Measurements from ENCODE around the gene HJURP.

The HJURP gene

DNA sequence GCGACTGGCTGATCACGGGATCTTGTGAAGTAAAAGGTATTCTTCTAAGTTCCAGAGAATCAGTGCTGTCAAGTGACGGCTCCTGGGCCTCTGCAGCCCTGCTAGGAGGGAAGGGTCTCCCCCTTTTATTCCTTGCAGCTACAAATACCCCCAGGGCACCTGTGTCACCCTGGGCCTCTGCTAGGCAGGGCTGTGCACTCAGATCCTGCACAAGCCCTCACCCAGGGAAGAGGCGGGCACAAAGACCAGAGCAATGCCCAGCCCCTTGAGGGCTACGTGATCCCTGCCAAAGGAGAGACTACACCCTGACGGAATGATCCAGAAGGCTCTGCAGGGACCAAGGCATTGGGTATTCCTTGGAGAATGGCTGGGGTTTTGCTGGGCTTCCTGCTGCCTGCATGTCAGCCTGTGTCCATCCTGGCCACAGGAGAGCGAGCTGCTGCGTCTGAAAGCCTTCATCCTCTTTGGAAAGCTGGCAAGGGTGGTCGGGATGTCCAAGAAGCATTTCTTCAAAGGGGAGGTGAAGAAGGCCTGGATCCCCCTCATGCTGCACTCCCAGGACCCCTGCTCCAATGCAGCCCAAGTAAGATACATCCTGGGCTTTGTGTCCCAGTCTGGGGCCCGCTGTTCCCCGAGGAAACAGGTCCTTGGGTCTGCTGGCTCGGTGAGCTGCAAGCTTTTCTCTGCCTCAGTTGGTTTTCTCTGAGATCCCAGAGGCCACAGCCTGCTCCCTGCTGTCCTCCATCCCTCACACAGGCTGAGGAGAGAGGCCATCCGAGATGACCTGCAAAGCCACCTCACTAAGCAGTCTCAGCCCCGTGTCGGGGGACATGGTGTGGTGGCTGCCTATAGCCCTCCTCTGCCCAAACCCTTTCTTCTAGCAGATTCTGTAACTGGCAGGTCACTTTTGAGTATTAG, 24.9 kb downstream of the HJURP start:
- DNase-seq: no peak

DNA sequence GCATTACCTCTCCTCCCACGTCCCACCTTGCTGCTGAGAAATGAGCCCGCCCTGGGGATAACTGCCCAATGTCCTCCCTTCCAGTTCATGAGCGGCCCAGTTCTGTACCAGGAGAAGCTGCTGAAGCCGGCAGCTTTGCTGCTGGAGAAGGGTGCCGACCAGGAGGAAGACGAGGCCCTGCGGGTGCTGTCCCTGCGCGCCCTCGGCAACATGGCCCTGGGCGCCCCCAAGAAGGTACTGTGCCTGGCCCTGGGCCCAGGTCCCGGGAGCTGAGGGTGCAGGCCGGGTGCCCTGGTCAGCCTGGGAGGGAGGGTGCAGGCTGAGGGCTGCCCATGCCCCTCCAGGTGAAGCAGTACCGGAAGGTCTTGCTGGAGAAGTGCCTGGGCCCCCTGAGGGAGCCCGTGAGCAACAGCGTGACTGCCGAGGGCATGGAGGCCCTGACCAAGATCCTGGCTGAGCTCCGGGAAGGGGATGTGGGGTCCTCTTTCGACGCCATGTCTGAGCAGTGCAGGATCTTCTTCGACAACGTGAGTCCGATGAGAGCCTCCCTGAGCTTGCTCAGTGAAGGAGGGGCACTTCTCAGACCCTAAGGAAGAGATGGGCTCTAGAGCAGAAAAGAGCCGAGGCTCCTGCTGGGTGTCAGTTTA, 25.7 kb downstream of the HJURP start:
- no peak for DNase-seq

DNA sequence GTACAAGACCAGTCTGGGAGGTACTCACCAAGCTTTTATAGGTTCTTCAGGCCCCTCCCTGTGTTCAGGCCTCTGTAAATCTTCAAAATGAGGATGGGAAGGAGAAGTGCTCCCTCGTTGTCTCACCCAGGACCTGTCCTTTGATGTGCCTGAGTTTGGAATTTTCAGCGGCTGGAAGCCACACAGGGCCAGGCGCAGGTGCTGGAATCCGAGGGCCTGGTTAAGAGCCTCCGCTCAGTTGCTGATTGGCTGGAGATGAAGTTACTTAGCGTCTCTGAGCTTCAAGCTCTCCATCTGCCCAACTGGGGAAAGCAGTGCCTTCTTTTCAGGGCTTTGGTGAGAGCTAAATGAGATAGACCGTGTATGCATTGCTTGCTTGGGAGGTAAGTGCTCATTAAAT, 30.0 kb downstream of the HJURP start:
- DNase-seq: no peak

DNA sequence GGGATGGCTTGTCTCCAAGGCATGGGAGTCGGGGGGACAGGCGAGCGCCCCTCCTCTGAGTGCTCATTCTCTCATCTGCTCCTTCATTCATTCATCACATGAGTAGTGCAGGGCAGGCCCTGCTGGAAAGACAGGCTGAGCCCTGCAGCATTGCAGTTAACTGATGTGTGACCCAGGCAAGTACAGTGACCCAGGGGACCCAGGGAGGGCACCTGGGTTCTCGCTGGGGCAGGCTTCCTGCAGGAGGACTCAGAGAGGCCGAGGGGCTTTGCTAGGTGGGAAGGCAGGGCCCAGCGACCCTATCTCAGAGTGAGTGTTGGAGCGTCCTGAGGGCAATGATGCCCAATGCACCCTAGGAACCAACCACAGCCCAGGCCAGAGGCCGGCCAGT, 30.6 kb downstream of the HJURP start:
- no peak for DNase-seq

DNA sequence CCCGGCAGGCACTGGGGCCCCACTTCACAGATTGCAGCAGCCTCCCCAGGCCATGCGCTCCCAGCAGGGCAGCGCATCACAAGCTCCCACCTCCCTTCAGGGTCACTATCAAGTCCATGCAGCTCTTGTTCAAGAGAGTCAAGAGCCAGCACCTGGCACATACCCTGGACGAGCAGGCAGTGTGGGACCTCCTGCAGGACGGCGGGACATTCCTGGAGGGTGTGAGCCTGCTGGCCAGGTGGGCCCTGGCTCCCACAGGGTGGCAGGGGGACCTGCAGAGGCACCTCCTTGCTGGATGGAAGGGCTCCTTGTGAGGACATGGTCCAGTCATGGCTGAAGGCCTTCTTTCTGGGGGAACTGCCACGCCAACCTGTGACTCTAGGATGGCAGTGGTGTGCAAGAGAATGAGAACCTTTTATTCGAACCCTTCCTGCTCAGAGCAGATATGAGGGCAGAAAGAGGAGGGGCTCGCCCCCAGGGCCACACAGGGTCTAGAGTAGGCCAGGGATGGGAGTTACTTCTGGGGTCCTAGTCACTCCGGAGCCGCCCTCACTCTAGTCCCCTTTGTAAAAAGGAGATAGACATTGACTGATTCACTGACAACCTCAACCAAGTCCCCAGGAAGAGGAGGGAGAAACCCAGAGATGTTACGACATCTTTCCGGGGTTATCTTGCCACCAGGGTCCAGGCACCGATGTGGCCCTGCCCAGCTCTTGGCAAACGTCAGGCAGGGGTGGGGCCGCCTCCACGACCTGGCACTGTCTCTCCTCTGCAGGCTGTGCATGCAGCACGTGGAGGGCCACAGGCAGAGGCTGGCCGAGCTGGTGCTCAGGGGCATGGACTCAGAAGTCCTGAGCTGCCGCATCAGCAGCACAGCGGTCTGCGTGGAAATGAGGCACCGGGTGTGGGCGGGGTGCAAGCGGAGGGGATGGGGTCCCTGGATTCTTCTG, 31.3 kb downstream of the HJURP start:
- DNase-seq: no peak

DNA sequence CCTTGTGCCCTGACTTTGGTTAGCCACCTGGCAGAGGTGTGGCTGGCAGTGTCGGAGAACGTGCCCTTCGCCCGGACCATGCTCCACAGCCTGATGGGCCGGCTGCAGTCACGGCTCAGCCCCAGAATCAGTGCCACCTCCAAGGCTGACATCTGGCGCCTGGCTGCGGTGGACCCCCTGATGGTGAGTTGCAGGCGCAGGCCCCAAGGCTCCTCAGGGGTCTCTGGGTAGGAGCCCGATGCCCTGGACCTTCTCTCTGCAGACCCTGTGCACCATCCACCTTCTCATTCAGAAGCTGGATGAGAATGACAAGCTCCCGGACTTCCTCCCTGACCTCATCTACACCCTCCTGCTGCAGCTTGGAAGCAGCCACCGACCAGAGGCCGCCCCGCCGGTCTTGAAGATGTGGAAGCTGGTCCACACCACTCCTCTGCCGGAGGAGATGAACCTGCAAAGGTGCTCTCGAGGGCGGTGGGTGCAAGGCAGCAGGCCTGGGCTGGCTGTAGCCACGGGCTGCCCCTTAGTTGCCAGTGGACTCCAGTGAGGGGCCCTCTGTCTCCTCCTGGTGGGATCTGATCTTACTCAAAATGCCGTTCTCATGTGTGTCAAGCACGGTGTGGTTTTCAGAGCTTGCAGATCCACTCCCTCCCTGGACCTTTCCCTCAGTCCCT, 32.1 kb downstream of the HJURP start:
- DNase-seq: no peak

DNA sequence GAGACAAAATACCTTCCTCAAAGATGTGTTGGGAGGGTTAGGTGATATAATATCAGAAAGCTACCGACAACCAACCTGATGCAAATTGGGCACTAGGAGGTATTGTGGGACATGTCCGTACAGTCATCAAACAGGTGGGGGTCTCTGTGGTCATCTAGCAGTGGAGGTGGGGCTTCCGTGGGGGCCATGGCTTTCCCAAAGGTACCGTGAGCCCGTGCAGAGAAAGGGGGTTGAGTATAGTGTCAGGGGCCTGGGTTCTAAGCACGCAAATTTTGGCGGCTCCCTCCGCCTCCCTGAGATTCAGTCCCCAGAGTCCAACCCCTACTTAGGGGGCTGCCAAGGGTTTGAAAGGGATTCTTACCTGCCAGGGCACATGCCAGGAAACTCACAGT, 32.6 kb downstream of the HJURP start:
- DNase-seq: no peak

DNA sequence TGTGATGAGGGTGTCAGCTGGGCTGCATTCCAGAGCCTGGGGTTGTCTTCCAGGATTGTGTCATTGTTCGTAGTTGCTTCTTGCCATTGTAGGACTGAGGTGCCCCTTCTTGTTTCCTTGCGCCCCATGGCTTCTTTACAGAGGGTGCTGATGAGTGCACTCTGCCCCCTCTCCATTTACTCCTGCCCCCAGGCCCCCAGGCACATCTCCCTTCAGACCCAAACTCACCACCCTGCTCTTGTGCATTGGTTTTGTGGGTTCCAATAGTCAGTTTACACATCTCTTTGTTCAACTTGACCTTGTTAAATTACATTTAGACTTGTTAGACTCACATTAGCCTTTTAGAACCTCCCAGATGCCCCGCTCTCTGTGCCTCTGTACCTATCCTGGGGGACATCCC, 33.1 kb downstream of the HJURP start:
- DNase-seq: no peak

DNA sequence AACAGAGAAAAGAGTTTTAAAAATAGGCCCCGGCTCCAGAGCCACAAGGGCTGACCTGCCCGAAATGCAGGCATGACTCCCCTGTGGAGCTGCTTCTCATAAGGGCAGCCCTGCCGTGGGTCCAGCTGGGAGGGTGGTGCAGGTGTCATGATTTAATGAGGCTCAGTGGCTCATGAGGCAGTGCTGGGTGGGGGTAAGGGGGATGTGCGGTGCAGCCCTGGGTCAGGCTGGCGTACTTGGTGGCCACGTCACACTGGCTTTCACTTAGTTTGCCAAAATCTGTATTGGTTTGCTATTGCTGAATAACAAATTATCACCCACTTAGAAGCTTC, 33.6 kb downstream of the HJURP start:
- DNase-seq: no peak

DNA sequence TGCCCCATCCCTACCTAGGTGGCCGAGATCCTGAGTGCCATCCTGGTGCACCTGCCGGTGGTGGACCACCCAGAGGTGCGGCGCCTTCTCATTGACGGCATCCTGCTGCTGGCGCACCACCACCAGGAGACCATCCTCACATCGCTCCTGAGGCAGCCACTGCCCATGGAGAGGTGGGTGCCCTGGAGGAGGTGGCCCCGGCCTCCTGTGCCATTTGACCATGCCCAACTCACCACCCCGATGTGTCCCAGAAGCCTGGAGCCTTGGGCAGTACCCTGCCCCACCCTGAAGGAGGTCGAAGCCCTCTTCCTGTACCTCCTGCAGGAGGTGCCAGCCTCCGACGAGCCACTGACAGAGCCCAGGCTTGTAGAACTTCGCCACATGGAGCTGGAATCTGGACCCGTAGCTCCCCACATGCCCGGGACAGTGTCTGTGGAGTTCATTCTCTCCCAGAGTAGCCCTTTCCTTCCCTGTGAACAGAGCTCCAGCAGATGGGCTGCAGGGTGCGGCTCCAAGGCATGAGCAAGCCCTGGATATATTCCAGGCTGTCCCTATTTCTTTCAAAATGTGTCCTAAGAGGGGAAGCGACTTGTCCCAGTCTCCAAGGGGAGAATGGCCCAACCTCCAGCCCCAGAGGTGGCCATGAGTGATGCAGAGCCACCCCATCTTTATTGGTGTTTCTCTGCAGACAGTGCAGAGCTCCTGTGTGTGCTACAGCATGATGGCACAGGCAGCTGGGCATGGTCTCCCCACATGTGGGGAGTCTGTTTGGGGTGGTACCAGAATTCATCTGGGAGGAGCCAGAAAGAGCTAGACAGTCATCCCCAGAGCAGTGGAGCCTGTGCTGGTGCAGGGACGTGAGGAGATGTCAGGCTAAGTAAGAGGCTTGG, 34.2 kb downstream of the HJURP start:
- DNase-seq: no peak

DNA sequence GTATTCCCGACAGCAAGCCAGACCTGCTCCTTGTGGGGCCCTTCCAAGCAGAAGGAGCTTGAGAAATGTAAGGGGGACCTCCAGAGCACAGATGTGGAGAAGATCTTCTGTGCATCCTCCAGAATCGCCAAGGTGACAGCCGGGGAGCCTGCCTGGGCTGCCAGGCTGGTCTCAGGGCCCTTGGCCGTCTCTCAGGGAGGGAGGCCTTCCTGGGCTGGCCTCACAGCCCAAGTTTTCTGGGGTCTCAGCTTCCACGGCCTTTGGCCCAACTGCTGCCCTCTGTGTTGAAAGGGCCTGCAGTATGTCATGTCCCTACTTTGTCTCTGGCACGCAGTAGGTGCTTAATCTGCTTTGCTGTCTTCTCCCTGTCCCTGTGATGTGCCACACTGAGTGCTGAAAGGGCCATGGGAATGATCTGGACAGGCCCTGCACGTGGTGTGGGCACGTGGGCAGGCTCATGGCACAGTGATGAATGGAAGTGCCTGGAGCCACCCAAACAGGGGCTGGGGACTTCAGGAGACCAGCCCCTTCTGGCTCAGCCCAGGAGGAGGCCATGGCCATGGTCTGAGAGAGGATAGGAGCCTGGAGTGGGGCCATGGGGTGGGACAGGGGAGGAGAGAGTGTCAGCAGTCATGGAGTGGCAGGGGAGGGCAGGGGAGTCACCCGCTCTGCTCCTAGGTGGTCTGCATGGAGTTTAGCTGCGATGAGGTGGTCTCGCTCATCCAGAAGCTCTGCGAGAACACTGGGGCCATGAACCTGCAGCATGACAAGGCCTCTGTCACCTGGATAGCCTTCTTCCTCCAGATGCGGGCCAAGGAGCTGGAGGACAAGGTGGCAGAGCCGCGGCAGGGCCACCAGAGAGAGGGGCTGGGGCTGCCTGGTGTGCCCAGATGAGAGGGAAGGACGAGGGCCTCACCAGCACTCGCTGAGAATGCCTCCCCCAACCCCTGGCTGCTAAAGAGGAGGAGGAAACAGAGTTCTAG, 35.4 kb downstream of the HJURP start:
- no peak for DNase-seq

DNA sequence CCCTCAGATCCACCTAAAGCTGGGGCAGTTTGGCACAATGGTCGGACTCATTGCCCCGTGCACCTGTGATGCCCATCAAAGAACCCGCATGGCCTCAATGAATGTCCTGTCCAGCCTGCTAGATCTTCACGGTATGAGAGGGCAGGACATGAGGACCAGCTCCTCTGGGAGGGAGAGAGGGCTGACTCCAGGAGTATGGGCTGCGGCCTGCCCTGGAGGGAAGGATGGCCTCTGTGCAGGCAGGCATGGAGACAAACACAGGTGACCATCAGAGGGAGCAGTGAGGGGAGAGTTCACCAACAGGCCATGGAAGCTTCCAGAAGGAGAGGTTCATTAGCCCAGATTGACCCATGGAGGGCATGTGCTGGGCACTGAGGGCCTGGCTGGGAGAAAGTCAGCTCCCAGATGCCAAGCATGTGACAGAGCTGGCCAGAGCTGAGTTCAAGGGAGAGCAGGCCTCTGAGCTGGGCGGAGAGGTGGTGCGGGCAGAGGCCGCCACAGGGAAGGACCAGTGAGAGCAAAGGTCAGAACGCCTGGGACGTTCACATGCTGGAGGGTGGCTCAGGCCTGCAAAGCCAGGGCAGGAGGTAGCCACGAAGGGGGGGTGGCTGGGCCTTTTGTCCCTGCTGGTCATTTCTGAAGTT, 36.2 kb downstream of the HJURP start:
- no peak for DNase-seq

DNA sequence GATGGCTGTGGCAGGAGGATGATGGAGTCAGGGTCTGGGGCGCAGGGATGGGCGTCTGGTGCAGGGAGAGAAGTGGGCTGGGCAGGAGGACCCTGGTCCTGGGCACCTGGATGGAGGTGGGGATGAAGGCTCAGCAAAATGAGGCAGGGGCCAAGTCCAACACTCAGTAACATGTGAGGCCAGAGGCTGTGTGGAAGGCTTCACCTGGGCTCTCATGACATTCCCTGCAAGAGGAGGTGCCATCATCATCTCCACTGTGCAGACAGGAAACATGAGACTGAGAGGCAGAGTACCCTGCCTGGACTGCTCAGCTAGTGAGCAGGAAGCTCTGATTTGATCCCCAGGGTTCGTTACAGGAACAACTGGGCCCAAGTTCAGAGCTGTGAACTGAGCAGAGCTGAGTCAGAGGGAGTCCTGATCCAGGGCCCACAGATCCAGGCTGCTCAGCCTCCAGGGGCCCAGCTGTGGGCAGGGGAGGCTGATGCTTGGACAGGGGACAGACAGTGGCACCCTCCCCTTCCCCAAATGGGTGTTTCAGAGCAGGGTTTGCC, 36.9 kb downstream of the HJURP start:
- no peak for DNase-seq

DNA sequence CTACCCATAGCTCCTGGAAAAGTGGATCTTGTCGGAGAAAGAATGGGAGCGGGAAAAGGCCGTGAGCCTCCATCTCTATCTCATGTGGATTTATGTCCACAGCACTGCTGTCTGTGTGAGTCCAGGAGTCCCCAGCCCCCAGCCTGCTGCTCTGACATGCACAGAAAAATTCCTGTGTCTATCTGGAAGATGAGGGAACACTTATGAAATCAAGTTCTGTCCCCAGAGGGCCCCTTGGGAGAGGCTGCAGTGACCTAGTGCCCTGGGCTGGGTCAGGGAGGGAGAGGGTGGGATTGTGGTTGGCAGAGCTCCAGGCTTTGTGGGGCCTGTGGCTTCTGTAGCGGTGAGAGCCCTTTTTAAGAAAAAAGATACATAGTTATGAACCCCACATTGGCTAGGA, 37.6 kb downstream of the HJURP start:
- no peak for DNase-seq

DNA sequence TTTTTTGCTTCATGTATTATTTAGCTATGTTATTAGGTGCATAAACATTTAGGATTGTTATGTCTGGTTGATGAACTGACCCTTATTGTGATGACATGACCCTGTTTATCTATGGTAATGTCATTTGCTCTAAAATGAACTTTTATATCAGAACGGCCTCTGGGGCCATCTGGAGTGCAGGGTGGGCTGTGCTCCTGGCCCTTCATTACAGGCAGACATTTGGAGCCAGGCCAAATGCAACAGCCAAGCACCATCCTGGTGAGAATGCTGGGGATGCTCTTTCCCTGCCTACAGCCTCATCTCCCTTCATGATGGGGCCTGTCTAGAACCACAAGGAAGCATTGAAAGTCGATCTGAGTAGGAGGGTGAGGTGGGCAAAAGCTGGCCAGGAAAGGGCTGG, 38.0 kb downstream of the HJURP start:
- DNase-seq: no peak

DNA sequence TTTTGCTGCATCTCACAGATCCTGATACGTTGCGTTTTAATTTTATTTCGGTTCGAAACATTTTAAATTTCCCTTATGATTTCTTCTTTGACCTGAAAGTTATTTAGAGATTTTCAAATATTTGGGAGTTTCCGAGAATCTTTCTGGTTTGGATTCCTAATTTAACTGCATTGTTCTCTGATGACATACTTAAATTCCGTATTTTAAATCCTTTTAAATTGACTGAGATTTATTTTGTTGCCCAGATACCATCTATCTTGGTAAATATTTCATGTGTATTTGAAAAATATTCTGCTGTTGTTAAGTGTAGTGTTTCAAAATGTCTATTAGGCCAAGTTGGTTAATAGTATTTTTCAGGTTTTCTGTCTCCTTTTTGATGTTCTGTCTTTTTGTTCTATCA, 38.5 kb downstream of the HJURP start:
- no peak for DNase-seq

DNA sequence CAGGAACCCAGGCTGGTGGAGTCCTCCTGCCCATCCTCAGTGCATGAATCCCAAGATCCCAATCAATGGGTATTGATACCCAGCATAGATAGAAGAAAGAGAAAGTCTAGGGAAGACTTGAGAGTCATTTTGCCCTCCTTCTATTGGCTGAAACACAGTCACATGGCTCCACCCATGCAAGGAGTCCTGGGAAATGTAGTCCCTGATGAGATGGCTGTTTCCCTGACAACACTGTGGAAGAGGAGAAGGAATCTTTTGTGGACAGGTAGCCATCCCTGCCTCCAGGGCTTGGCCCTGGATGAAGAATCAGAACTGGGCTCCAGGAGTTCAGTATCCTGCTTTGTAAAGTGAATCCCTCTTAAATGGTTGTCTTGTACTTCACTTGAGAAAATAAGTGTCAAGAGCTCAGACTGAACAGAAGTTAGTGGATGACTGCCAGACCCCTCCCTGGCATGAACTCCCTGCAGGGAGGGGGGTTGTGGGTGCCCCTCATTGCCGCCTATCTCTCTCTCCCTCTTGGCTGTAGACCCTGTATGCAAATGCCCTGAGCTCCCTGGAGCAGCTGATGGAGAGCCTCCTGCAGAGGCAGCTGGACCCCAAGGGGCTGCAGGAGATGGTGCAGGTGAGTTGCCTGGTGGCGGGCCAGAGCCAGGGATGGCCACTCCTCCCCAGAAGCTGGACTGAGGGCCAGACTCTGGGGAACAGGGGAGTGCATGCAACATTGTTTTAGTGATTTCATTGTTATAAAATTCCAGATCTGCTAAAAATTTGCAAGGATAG, 40.1 kb downstream of the HJURP start:
- DNase-seq: no peak

DNA sequence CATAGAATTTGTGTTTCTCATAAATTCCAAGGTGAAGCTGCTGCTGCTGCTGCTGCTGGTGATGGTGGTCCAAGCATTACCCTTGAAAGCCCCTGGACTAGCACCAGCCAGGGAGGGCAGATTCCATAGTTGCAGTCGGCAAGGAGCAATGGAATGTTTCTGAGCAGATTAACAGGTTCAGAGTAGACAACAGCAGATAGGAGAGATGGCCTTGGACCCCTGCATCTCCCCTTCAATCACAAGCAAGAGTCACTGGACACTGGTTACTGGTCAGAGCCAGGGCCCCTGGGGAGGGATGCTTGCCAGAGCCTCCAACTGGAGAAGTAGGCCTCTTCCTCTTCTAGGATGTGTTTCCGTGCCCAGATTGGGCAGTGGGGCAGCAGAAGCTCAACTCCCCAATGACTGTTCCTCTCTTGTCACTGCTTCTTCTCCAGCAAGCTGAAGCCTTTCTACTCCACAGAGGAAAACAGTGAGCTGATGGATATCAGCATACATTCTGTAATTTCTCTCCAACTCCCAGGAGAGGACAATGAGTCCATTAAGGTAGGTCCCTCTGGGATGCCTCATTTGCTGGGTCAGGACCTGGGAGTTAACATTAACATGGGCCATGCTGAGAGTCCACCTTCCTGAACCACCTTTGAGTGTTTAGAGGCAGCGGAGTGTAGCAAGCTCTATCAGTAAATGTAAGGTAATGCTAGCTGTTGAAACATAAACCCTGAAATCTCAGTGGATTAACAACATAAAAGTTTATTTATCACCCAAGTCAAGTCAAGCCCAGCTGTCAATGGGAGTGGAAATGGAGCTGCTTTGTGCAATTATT, 40.9 kb downstream of the HJURP start:
- DNase-seq: no peak
